Mesenchymal stem cell (in vitro differentiated cells and primary cell): Measurements from ENCODE around the gene TRPV2.

Source experiments
- DNase-seq: peaks from one replicate; pipeline ENCODE4 v3.0.0-alpha.2; 2013
- H2AFZ ChIP-seq: one replicate; pipeline ENCODE4 v1.6.1; 2013; ENCODE audit warnings: low read depth, mild to moderate bottlenecking, control low read depth, inconsistent platforms, low read length, moderate library complexity
- H2AK5ac ChIP-seq: 2 replicates; pipeline ENCODE4 v1.6.1; 2013; ENCODE audit warnings: low read length, moderate library complexity, mild to moderate bottlenecking, inconsistent platforms; ENCODE audit not compliant: severe bottlenecking
- H2BK120ac ChIP-seq: one replicate; pipeline ENCODE4 v1.6.1; 2013; ENCODE audit warnings: low read depth, mild to moderate bottlenecking, inconsistent platforms, low read length, moderate library complexity
- H2BK12ac ChIP-seq, 2 experiments: one replicate each; pipeline ENCODE4 v1.6.1; 2013; ENCODE audit warnings: inconsistent platforms in 2 of 2, low read length in 2 of 2, mild to moderate bottlenecking in 2 of 2, moderate library complexity in 2 of 2, control low read depth in 1 of 2
- H2BK15ac ChIP-seq: one replicate; pipeline ENCODE4 v1.6.1; 2013; ENCODE audit warnings: mild to moderate bottlenecking, low read depth, inconsistent platforms; ENCODE audit not compliant: poor library complexity, severe bottlenecking
- H2BK5ac ChIP-seq: 2 replicates; pipeline ENCODE4 v1.6.1; 2013; ENCODE audit warnings: low read depth, mild to moderate bottlenecking, low read length, control low read depth, inconsistent platforms; ENCODE audit not compliant: poor library complexity, severe bottlenecking
- H3K14ac ChIP-seq, 2 experiments: one replicate each; pipeline ENCODE4 v1.6.1; 2013; ENCODE audit warnings: inconsistent platforms in 2 of 2, low read length in 2 of 2, control low read depth in 1 of 2, mild to moderate bottlenecking in 1 of 2, moderate library complexity in 1 of 2
- H3K18ac ChIP-seq, 2 experiments: one replicate each; pipeline ENCODE4 v1.6.1; 2013; ENCODE audit warnings: inconsistent platforms in 2 of 2, low read length in 2 of 2, control low read depth in 1 of 2, low read depth in 1 of 2, mild to moderate bottlenecking in 1 of 2
- H3K23ac ChIP-seq, 2 experiments: one replicate each; pipeline ENCODE4 v1.6.1; 2013; ENCODE audit warnings: inconsistent platforms in 2 of 2, low read length in 2 of 2, mild to moderate bottlenecking in 2 of 2, moderate library complexity in 2 of 2, control low read depth in 1 of 2
- H3K27ac ChIP-seq: 2 replicates; pipeline ENCODE4 v1.5.1; 2013; ENCODE audit warnings: mild to moderate bottlenecking, moderate library complexity, low read length, control low read depth, inconsistent platforms; ENCODE audit not compliant: poor library complexity, severe bottlenecking
- H3K27me3 ChIP-seq, 2 experiments: 2 replicates each; pipeline versions ENCODE4 v1.6.1 to v1.7.0; 2013; ENCODE audit warnings: low read length in 2 of 2, mild to moderate bottlenecking in 2 of 2, moderate library complexity in 2 of 2, control low read depth in 1 of 2, inconsistent platforms in 1 of 2; ENCODE audit not compliant: control insufficient read depth in 1 of 2, insufficient read depth in 1 of 2
- H3K36me3 ChIP-seq, 2 experiments: 2 replicates each; pipeline versions ENCODE4 v1.6.1 to v1.7.0; 2013; ENCODE audit warnings: low read length in 2 of 2, control low read depth in 1 of 2, inconsistent platforms in 1 of 2, low read depth in 1 of 2, mild to moderate bottlenecking in 1 of 2; ENCODE audit not compliant: insufficient read depth in 2 of 2, control insufficient read depth in 1 of 2
- H3K4ac ChIP-seq, 2 experiments: one replicate each; pipeline ENCODE4 v1.6.1; 2013; ENCODE audit warnings: inconsistent platforms in 2 of 2, low read length in 2 of 2, mild to moderate bottlenecking in 2 of 2, moderate library complexity in 2 of 2, control low read depth in 1 of 2, low read depth in 1 of 2
- H3K4me1 ChIP-seq: 2 replicates; pipeline ENCODE4 v1.6.1; 2013; ENCODE audit warnings: low read depth, low read length, control low read depth; ENCODE audit not compliant: control insufficient read depth, insufficient read depth
- H3K4me2 ChIP-seq: 2 replicates; pipeline ENCODE4 v1.6.1; 2013; ENCODE audit warnings: low read length, mild to moderate bottlenecking, inconsistent platforms; ENCODE audit not compliant: poor library complexity, severe bottlenecking
- H3K4me3 ChIP-seq, 2 experiments: 2 replicates each; pipeline versions ENCODE4 v1.5.1 to v1.7.0; 2013; ENCODE audit warnings: low read length in 2 of 2, mild to moderate bottlenecking in 2 of 2, control low read depth in 1 of 2, low read depth in 1 of 2; ENCODE audit not compliant: insufficient read depth in 1 of 2
- H3K79me1 ChIP-seq: replicated peaks from 2 replicates; pipeline ENCODE4 v1.6.1; 2013; ENCODE audit warnings: mild to moderate bottlenecking, control low read depth, low read length, inconsistent platforms; ENCODE audit not compliant: poor library complexity, severe bottlenecking
- H3K9ac ChIP-seq: 2 replicates; pipeline ENCODE4 v1.7.0; 2013; ENCODE audit warnings: mild to moderate bottlenecking, low read length, moderate library complexity
- H3K9me3 ChIP-seq: 2 replicates; pipeline ENCODE4 v1.7.0; 2013; ENCODE audit warnings: mild to moderate bottlenecking, low read length; ENCODE audit not compliant: control insufficient read depth
- H4K8ac ChIP-seq: one replicate; pipeline ENCODE4 v1.6.1; 2013; ENCODE audit warnings: inconsistent platforms, mild to moderate bottlenecking, low read length, moderate library complexity
- H4K91ac ChIP-seq: one replicate; pipeline ENCODE4 v1.6.1; 2013; ENCODE audit warnings: mild to moderate bottlenecking, low read length, inconsistent platforms
- WGBS: methylation state at CpG from one replicate; pipeline ENCODE4 v1.1.7; 2013; ENCODE audit warnings: mixed read lengths; 5-methylcytosine and 5-hydroxymethylcytosine counted together

The TRPV2 gene

DNA sequence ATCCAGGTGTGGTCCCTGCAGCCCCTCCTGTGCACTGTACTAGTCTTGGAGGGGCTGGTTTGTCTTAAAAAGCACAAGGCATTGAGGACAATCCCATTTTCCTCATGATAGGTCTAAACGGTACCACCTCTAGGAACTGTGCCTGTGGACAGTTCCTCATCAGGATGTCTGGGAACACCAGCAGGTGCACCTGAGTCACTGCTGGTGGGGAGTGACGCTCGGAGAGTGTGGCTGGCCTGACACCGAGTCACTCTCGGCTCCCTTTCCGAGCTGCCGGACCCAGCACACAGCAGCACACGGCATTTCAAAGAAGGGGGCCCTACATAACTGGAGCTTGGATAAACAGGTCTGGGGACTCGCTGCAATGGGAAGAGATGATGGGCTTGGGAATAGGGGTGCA, 51.0 kb downstream of the TRPV2 start:
- Histone ChIP-seq H3K9ac (no peak overlapping the region), H3K36me3 (peaks cover 0 to 7% of the 10 kb centered on the region in 2 experiments), H2BK5ac (no peak overlapping the region), H3K14ac (no peak overlapping the region), H3K79me1 (no peaks in the 10 kb centered on the region), H3K4me1 (peaks cover 4% of the 10 kb centered on the region), H3K4me2 (no peak overlapping the region), H4K8ac (no peak overlapping the region), H3K18ac (no peak overlapping the region), H2BK12ac (no peak overlapping the region), H3K27me3 (peaks cover 0 to 10% of the 10 kb centered on the region in 2 experiments), H4K91ac (no peak overlapping the region), H3K23ac (no peak overlapping the region), H2AFZ (no peak overlapping the region), H3K4ac (no peak overlapping the region), H3K9me3 (no peaks in the 10 kb centered on the region), H2AK5ac (no peak overlapping the region), H3K27ac (no peak overlapping the region), H2BK15ac (no peak overlapping the region), H2BK120ac (no peak overlapping the region), H3K4me3 (no peak overlapping the region)
- 87% methylated on average over 9 of the region's 9 CpGs for WGBS
- no peak for DNase-seq

DNA sequence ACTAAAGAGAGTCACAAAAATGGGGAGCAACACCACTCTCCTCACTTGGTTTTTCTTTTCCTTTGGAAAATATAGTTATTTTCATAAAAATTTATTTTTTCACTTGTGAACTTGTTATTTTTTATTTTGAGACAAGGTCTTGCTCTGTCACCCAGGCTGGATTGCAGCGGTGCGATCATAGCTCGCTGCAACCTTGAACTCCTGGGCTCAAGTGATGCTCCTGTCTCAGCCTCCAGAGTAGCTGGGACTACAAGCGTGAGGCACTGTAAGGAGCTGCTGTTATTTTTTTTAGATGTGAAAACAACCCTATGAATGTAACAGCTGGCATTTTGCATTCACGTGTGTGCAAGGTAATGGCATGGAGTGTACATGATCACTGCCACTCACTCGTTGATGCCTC, 51.7 kb downstream of the TRPV2 start:
- no peak overlapping the region for H4K91ac ChIP-seq
- no peak overlapping the region for H3K9ac ChIP-seq
- H2AK5ac ChIP-seq, result no peak overlapping the region
- no peak overlapping the region for H4K8ac ChIP-seq
- peaks cover 0 to 13% of the 10 kb centered on the region in 2 experiments for H3K27me3 ChIP-seq
- no peak overlapping the region for H3K23ac ChIP-seq
- no peak overlapping the region for H2BK12ac ChIP-seq
- no peak overlapping the region for H3K4me3 ChIP-seq
- H2AFZ ChIP-seq, result no peak overlapping the region
- no peak overlapping the region for H2BK15ac ChIP-seq
- no peak overlapping the region for H3K4me2 ChIP-seq
- no peak overlapping the region for H2BK5ac ChIP-seq
- no peak for DNase-seq
- H3K9me3 ChIP-seq, result no peaks in the 10 kb centered on the region
- H2BK120ac ChIP-seq, result no peak overlapping the region
- H3K4me1 ChIP-seq, result peaks cover 4% of the 10 kb centered on the region
- no peak overlapping the region for H3K14ac ChIP-seq
- peaks cover 0 to 6% of the 10 kb centered on the region in 2 experiments for H3K36me3 ChIP-seq
- WGBS, result 97% methylated on average over 6 of the region's 6 CpGs
- no peak overlapping the region for H3K4ac ChIP-seq
- no peak overlapping the region for H3K27ac ChIP-seq
- H3K79me1 ChIP-seq, result no peaks in the 10 kb centered on the region
- H3K18ac ChIP-seq, result no peak overlapping the region

DNA sequence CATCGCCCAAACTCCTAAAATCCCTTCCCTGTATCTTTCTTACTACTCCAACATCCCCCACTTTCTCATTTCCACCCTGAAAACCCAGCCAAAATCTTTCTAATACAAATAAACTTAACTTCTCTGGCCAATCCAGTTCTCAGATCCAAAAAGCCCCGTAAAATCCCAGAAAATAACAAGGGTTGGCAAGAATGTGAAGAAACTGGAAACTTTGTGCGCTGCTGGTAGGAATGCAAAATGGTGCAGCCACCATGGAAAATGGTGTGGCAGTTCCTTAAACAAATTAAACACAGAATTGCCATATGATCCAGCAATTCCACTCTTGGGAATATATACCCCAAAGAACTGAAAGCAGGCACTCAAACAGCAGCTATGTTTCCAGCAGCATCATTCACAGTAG, 52.5 kb downstream of the TRPV2 start:
- Histone ChIP-seq H4K8ac (no peak overlapping the region), H3K9me3 (no peaks in the 10 kb centered on the region), H4K91ac (no peak overlapping the region), H3K9ac (no peak overlapping the region), H3K4ac (no peak overlapping the region), H2BK5ac (no peak overlapping the region), H3K23ac (no peak overlapping the region), H3K27me3 (peaks cover 0 to 13% of the 10 kb centered on the region in 2 experiments), H2AK5ac (no peak overlapping the region), H3K79me1 (no peaks in the 10 kb centered on the region), H3K4me1 (peaks cover 4% of the 10 kb centered on the region), H3K4me2 (no peak overlapping the region), H2AFZ (no peak overlapping the region), H3K14ac (no peak overlapping the region), H2BK120ac (no peak overlapping the region), H3K27ac (no peak overlapping the region), H2BK12ac (no peak overlapping the region), H2BK15ac (no peak overlapping the region), H3K4me3 (no peak overlapping the region), H3K18ac (no peak overlapping the region), H3K36me3 (peaks cover 0 to 3% of the 10 kb centered on the region in 2 experiments)
- no peak for DNase-seq
- WGBS, result 98% methylated on average over 3 of the region's 3 CpGs

DNA sequence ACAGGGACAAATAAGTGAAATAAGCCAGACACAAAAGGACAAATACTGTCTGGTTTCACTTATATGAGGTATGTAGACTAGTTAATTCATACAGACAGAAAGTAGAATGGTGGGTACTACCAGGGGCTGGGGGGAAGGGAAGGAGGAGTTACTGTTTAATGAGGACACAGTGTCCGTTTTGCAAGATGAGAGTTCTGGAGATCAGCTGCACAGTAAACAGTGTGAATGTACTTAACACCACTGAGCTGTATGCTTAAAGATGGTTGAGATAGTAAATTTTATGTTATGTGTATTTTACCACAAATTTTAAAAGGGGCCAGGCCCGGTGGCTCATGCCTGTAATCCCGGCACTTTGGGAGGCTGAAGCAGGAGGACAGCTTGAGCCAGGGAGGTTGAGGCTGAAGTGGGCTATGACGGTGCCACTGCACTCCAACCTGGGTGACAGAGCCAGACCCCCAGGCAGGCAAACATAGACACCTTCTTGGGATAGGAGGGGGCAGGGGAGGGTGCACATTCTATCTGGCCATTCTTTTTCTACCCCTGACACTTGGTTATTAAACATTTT, 53.1 kb downstream of the TRPV2 start:
- Histone ChIP-seq H3K23ac (no peak overlapping the region), H3K27me3 (peaks cover 0 to 13% of the 10 kb centered on the region in 2 experiments)

More for the DNA sequence above, 53.1 kb downstream of the TRPV2 start:
- Histone ChIP-seq H2AK5ac (no peak overlapping the region), H3K36me3 (no peaks in the 10 kb centered on the region), H2BK15ac (no peak overlapping the region), H3K9ac (no peak overlapping the region), H3K4me2 (no peak overlapping the region), H3K4me3 (no peak overlapping the region), H2BK5ac (no peak overlapping the region), H3K18ac (no peak overlapping the region), H2BK120ac (no peak overlapping the region), H3K27ac (no peak overlapping the region), H2BK12ac (no peak overlapping the region), H3K14ac (no peak overlapping the region), H3K79me1 (no peaks in the 10 kb centered on the region), H4K91ac (no peak overlapping the region), H4K8ac (no peak overlapping the region), H3K4ac (no peak overlapping the region), H3K9me3 (no peaks in the 10 kb centered on the region), H2AFZ (no peak overlapping the region), H3K4me1 (peaks cover 7% of the 10 kb centered on the region)
- 74% methylated on average over 4 of the region's 4 CpGs for WGBS
- DNase-seq, result no peak
